SJSA1 (cell line): ENCODE results near the gene KIF2A. TPM values are rescaled to one million over a fixed set of nuclear protein-coding genes. Genes with fewer than 3 reads are reported as not detected.

Source experiments
- DNase-seq, 2 experiments: peaks; one replicate each; pipeline ENCODE4 v3.0.0-alpha.2; 2015 to 2020; ENCODE audit warnings: low spot score in 2 of 2, low read depth in 1 of 2
- H3K27ac ChIP-seq: fragments of 250-450 bp; sonication (Bioruptor Pico); 2 replicates; pipeline ENCODE4 v1.5.1; 2020; ENCODE audit warnings: mild to moderate bottlenecking, moderate library complexity
- H3K27me3 ChIP-seq: fragments of 250-450 bp; sonication (Bioruptor Pico); replicated peaks from 2 replicates; pipeline ENCODE4 v1.5.1; 2020; ENCODE audit warnings: mild to moderate bottlenecking, moderate library complexity
- H3K36me3 ChIP-seq: fragments of 250-450 bp; sonication (Bioruptor Pico); 2 replicates; pipeline ENCODE4 v1.5.1; 2020; ENCODE audit warnings: mild to moderate bottlenecking
- H3K4me1 ChIP-seq: fragments of 250-450 bp; sonication (Bioruptor Pico); replicated peaks from 2 replicates; pipeline ENCODE4 v1.6.1; 2021; ENCODE audit warnings: mild to moderate bottlenecking
- H3K4me3 ChIP-seq: fragments of 250-450 bp; sonication (Bioruptor Pico); 2 replicates; pipeline ENCODE4 v1.5.1; 2020; ENCODE audit warnings: mild to moderate bottlenecking
- H3K9me3 ChIP-seq: fragments of 250-450 bp; sonication (Bioruptor Pico); replicated peaks from 2 replicates; pipeline ENCODE4 v1.5.1; 2020; ENCODE audit warnings: mild to moderate bottlenecking
- total RNA-seq: library from RNA; depleted of rRNA; stranded (reverse); fragments of >200 nt; shearing (Covaris generic); gene quantifications from 2 replicates; pipeline ENCODE4 v1.2.3, GENCODE V29; 2014

Gene KIF2A
- total RNA-seq, 1 experiment from 2014 or later, result 63.6 TPM

DNA sequence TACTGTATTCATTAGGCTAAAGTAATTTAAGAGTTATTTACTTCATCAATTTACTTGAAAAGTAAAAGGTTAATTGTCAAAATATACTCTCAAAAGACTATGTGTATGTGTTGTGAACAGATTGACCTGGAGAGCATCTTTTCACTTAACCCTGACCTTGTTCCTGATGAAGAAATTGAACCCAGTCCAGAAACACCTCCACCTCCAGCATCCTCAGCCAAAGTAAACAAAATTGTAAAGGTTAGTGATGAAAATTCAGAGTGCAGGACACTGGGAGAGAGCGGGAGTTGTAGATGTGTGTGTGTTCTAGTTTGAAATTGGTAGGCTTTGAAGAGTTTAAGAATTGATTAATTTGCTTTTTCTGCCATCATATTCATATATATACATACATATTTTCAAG is 41.9 kb downstream of the KIF2A start:
- H3K4me3 ChIP-seq, result no peak overlapping the region
- no peaks in the 10 kb centered on the region for H3K9me3 ChIP-seq
- H3K27me3 ChIP-seq, result no peaks in the 10 kb centered on the region
- H3K4me1 ChIP-seq, result no peaks in the 10 kb centered on the region
- H3K27ac ChIP-seq, result no peak overlapping the region
- DNase-seq, result no peak
- H3K36me3 ChIP-seq, result peaks cover 27% of the 10 kb centered on the region

DNA sequence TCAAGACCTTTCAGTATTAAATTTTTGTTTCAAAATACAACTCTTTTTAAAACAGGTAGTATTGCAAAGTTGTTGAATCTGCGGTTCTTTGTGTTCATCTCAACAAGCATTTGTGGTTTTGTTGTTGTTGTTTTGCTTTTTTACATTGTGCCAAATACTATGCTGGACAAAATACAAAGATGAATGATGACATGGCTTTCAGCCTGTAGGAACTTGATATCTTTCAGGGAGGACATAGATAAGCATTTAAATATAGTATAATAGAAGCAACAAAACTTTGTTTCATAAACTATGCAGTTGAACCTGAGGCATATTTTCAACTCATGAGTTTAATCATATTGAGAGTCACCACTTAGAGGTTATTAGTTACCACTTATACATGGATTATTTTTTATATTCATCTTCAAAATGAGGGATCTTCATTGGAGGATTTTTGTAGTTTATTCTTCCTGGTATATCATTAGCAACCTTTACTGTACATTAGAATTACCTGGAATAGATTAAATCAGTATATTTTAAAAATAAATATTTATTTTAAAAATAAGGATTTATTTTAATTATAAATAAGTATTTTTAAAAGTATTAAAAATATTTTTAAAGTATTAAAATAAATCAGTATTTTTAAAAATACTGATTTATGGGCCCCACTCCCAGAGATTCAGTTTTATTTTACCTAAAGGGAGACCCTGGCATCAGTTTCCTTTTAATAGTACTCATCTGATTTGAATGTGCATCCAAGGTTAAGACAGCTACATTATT is 42.9 kb downstream of the KIF2A start:
- Histone ChIP-seq H3K4me3 (no peak overlapping the region), H3K9me3 (no peaks in the 10 kb centered on the region), H3K4me1 (no peaks in the 10 kb centered on the region), H3K27ac (no peak overlapping the region), H3K27me3 (no peaks in the 10 kb centered on the region), H3K36me3 (peaks cover 28% of the 10 kb centered on the region)
- DNase-seq, result no peak

DNA sequence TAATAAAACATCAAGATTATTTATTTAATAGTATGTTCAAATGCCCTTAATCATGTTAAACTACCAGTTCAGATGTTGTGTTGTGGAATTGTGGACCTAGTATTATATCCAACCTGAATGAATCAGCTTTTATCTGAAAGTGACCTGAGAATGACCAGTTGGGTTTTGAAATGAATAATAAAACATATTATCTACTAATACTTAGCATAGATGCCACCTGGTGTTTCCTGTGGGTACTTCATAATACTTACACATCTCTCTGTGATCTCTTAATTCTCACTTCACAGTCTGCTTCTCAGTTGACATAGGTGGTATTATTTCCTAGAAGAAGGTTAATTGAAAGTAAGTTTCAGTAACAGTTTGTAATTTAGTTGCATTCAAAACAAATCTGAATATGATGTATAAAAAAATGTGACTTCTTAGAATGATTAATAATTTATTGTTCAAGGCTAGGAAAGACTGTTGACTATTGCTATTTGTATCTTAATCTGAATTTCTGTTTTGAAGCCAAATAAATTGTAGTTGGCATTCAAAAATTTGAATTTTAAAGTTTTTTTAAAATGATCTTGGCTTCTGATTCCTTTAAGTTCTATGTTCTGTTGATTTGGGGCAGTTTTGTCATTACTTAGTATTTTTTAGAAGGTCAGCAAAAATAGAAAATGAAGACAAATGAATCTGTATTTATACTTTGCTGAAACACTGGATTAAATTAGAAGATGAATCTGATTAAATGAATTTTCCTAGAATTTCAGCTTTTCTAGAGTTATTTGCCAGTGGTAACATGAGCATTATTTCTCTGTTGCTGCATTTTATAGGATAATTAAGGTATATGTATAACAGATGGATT is 48.2 kb downstream of the KIF2A start:
- Histone ChIP-seq H3K27me3 (no peaks in the 10 kb centered on the region), H3K27ac (no peak overlapping the region), H3K4me1 (no peaks in the 10 kb centered on the region), H3K4me3 (no peak overlapping the region), H3K36me3 (peaks cover 60% of the 10 kb centered on the region), H3K9me3 (no peaks in the 10 kb centered on the region)
- DNase-seq, result peak in 1 of 2 experiments; percentile 8

DNA sequence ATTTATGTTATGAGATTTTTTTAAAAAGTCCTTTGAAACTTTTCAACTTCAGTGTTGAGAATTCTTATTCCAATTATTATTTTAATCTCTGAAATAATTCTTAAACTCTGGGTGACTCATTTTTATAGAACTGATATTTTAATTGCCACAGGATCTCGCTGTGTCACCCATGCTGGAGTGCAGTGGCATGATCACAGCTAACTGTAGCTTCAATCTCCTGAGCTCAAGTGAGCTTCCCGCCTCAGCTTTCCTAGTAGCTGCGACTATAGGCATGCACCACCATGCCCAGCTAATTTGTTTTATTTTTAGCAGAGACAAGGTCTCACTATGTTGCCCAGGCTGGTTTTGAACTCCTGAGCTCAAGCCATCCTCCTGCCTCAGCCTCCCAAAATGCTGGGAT is 56.7 kb downstream of the KIF2A start:
- no peak for DNase-seq
- no peaks in the 10 kb centered on the region for H3K27me3 ChIP-seq
- peaks cover 60% of the 10 kb centered on the region for H3K36me3 ChIP-seq

DNA sequence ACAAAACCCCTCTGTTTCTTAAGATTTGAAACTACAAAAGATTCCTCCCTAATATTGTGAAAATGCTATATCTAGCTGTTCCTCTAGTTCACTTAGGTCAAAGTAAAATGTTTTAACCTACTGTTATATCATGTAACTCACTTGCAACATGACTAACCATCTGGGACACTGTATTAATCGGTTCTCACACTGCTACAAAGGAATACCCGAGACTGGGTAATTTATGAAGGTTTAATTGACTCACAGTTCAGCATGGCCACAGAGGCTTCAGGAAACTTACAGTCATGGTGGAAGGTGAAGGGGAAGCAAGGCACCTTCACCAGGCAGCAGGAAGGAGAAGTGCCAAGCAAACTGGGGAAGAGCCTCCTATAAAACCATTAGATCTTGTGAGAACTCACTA is 63.0 kb downstream of the KIF2A start:
- no peaks in the 10 kb centered on the region for H3K27me3 ChIP-seq
- DNase-seq, result no peak
- H3K36me3 ChIP-seq, result peaks cover 41% of the 10 kb centered on the region
- H3K27ac ChIP-seq, result no peak overlapping the region
- no peaks in the 10 kb centered on the region for H3K4me1 ChIP-seq
- H3K4me3 ChIP-seq, result no peak overlapping the region
- H3K9me3 ChIP-seq, result no peaks in the 10 kb centered on the region

More for the DNA sequence above, 56.7 kb downstream of the KIF2A start:
- Histone ChIP-seq H3K4me1 (no peaks in the 10 kb centered on the region), H3K4me3 (no peak overlapping the region), H3K27ac (no peak overlapping the region), H3K9me3 (no peaks in the 10 kb centered on the region)

DNA sequence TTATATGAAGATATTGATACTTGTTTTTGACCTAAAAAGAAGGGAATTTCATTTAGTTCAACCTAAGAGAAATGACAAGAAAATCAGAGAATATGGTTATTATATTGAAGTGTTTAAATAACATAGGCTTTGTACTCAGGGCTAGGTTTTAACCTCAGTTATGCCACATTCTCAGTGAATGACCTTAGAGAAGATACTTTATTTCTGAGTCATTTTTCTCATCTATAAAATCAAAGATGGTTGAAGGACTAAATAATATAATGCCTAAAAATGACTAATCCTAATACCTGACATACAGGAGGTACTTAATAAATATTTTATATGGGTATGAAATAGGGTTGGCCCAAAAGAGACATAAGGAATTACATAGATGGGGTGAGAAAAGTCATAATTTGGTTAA is 65.4 kb downstream of the KIF2A start:
- Histone ChIP-seq H3K27me3 (no peaks in the 10 kb centered on the region), H3K4me1 (no peaks in the 10 kb centered on the region), H3K4me3 (no peak overlapping the region), H3K27ac (no peak overlapping the region), H3K36me3 (peaks cover 41% of the 10 kb centered on the region), H3K9me3 (no peaks in the 10 kb centered on the region)
- DNase-seq, result no peak

DNA sequence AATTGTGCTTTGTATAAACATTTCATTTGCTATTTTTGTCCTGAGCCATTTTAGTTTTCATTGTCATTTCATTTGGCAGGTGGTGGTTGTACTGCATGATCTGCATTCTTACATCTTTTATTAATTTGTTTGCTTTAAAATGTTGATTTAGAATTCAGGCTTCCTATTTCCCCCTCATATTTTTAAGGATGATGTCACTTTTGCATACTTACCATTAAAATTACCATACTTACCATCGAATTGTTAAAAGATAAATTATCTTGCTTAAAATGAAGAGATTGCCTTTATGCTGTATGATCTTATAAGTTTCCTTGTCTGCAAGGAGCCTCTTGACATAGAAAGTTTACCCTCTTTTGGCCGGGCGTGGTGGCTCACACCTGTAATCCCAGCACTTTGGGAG is 66.6 kb downstream of the KIF2A start:
- H3K27me3 ChIP-seq, result no peaks in the 10 kb centered on the region
- DNase-seq, result no peak
- no peaks in the 10 kb centered on the region for H3K9me3 ChIP-seq
- no peak overlapping the region for H3K27ac ChIP-seq
- no peak overlapping the region for H3K4me3 ChIP-seq
- peaks cover 52% of the 10 kb centered on the region for H3K36me3 ChIP-seq
- no peaks in the 10 kb centered on the region for H3K4me1 ChIP-seq

DNA sequence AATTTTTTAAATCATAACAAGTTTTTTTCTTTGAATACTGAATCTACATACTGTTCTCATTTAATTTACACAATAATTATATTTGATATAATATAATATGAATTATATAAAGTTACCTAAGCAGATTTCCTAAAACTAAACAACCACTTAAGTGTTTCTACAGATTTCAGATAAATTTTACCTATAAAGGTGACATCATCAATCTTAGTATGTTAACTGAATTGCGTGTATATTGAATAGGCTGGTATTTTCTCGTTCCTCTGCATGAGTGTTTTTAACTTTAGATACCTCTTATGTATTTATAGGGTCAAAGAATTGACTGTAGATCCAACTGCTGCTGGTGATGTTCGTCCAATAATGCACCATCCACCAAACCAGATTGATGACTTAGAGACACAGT is 67.4 kb downstream of the KIF2A start:
- no peak for DNase-seq
- H3K27me3 ChIP-seq, result no peaks in the 10 kb centered on the region
- no peak overlapping the region for H3K27ac ChIP-seq
- no peak overlapping the region for H3K4me3 ChIP-seq
- H3K36me3 ChIP-seq, result peaks cover 59% of the 10 kb centered on the region
- no peaks in the 10 kb centered on the region for H3K4me1 ChIP-seq
- H3K9me3 ChIP-seq, result no peaks in the 10 kb centered on the region

DNA sequence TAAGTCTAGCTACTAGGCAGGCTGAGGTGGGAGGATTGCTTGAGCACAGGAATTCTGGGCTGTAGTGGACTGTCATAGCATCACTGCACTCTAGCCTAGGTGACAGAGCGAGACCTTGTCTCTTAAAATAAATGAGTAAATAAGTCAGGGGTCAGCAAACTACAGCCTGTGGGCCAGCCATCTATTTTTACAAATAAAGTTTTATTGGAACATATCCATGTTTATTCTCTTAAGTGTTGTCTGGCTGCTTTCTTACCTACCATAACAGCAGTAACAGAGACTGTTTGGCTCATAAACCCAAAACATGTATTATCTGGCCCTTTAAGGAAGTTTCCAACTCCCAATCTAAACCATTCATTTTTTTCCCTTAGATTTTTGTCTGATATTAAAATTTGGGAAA is 68.1 kb downstream of the KIF2A start:
- Histone ChIP-seq H3K36me3 (peaks cover 63% of the 10 kb centered on the region), H3K27ac (no peak overlapping the region), H3K27me3 (no peaks in the 10 kb centered on the region), H3K4me1 (no peaks in the 10 kb centered on the region), H3K4me3 (no peak overlapping the region), H3K9me3 (no peaks in the 10 kb centered on the region)
- DNase-seq, result no peak

DNA sequence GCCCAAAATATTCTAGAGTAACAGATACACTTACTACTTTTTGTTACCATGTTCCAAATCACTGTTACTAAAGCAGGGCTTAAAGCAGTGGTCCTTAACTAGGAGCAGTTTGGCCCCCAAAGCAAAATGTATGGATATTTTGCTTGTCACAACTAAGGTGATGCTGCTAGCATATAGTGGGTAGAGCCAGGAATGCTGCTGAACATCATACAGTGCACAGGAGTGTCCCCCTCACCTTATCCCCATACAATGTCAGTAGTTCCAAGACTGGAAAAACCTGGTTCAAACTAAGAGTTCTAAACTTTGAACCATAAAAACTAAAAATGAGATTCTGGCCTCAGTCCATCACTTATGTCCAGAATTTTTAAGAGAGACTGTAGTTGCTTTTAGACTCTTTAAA is 69.6 kb downstream of the KIF2A start:
- Histone ChIP-seq H3K27ac (no peak overlapping the region), H3K4me1 (no peaks in the 10 kb centered on the region), H3K9me3 (no peaks in the 10 kb centered on the region), H3K27me3 (no peaks in the 10 kb centered on the region), H3K36me3 (peaks cover 77% of the 10 kb centered on the region), H3K4me3 (no peak overlapping the region)
- no peak for DNase-seq

DNA sequence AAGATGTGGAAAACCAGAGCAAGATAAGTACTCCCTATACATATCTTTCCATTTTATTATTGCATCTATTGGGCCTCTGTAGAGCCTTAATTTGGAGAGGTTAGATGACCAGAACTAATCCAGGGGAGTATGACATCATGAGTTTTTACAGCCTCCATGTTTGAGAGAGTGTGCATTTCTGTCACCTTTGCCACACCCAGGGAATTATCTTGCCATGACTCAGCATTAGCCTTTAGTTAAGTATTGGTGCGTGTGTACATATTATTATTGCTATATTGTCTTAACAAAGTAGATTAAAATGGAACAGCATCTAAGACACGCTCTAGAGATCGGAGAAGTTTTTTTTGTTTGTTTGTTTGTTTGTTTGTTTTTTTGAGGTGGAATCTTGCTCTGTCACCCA is 70.1 kb downstream of the KIF2A start:
- Histone ChIP-seq H3K27me3 (no peaks in the 10 kb centered on the region), H3K9me3 (no peaks in the 10 kb centered on the region), H3K4me1 (no peaks in the 10 kb centered on the region), H3K27ac (no peak overlapping the region), H3K4me3 (no peak overlapping the region), H3K36me3 (peaks cover 81% of the 10 kb centered on the region)
- no peak for DNase-seq

DNA sequence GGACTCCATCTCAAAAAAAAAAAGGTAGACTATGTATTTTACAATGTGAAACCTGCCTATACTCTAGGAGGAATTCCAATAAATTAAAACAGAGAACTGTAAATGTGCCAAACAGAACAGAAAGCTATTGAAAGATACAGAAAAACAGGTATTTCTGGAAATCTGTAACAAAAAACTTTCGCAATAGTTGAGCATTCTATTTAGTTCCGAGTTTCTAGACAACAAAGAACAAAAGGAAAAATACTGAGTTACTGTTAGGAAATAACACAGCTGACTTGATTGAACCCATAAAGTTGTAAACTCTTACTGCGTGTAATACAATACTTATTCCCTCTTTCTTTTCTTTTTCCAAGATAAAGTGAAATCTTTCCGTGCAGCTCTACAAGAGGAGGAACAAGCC is 79.1 kb downstream of the KIF2A start:
- Histone ChIP-seq H3K9me3 (no peaks in the 10 kb centered on the region), H3K36me3 (peaks cover 75% of the 10 kb centered on the region)
- DNase-seq, result no peak

DNA sequence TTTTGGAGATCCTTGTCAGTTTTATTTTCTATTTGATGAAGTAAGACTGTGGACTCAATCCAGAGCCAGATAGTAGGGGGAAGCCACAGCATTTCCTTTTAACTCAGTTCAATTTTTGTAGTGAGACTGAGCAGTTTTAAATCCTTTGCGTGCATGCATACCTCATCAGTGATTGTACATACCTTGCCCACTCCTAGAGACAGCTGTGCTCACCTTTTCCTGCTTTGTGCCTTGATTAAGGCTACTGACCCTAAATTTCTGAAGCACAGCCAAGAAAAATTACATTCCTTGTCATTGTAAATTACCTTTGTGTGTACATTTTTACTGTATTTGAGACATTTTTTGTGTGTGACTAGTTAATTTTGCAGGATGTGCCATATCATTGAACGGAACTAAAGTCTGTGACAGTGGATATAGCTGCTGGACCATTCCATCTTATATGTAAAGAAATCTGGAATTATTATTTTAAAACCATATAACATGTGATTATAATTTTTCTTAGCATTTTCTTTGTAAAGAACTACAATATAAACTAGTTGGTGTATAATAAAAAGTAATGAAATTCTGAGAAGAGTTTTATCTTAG is 79.9 kb downstream of the KIF2A start:
- H3K27me3 ChIP-seq, result no peaks in the 10 kb centered on the region
- H3K9me3 ChIP-seq, result no peaks in the 10 kb centered on the region
- peaks cover 72% of the 10 kb centered on the region for H3K36me3 ChIP-seq
- DNase-seq, result no peak
- no peak overlapping the region for H3K27ac ChIP-seq
- H3K4me3 ChIP-seq, result no peak overlapping the region
- no peaks in the 10 kb centered on the region for H3K4me1 ChIP-seq

More for the DNA sequence above, 79.1 kb downstream of the KIF2A start:
- Histone ChIP-seq H3K27ac (no peak overlapping the region), H3K4me3 (no peak overlapping the region), H3K27me3 (no peaks in the 10 kb centered on the region), H3K4me1 (no peaks in the 10 kb centered on the region)

DNA sequence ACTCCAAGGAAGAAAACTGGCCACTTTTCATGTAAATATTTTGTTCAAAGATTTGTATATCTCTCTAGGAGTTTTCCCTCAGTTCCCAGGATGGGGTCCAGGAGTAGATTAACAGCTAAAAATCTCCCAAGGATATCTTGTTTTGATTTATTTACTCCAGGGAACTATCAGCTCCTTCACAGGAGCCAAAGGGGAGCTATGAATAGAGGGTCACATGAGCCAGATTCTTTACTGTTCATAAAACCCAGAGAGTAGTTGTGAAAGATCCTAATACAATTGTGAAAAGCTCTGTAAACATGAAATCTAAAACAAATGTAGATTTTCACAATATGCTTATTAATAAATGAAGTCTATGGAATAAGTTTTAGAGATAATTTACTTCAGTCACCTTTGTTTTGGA is 80.8 kb downstream of the KIF2A start:
- no peak overlapping the region for H3K4me3 ChIP-seq
- no peaks in the 10 kb centered on the region for H3K4me1 ChIP-seq
- no peak for DNase-seq
- no peaks in the 10 kb centered on the region for H3K27me3 ChIP-seq
- no peaks in the 10 kb centered on the region for H3K9me3 ChIP-seq
- H3K27ac ChIP-seq, result no peak overlapping the region
- H3K36me3 ChIP-seq, result peaks cover 67% of the 10 kb centered on the region
